NCI-H526 treated with DMSO at 0.1 percent for 48 hours (cell line): Measurements from ENCODE around the gene C2CD4C.
"Not testable (repeated sequence)": the region's sequence is repeated elsewhere in the genome, so short reads cannot be mapped to it uniquely, and the experiment has no call there.

Experiments used
- DNase-seq: peaks from one replicate; lab custom pipeline; 2025; lab: John Stamatoyannopoulos, UW

Gene C2CD4C

GRCh38 chr19:438416-438958 lies 29.5 kb upstream of the C2CD4C start:
- no peak for DNase-seq

- DNase-seq, result peak; percentile 94
Observed at GRCh38 chr19:437041-437440, 28.1 kb upstream of the C2CD4C start.

DNA sequence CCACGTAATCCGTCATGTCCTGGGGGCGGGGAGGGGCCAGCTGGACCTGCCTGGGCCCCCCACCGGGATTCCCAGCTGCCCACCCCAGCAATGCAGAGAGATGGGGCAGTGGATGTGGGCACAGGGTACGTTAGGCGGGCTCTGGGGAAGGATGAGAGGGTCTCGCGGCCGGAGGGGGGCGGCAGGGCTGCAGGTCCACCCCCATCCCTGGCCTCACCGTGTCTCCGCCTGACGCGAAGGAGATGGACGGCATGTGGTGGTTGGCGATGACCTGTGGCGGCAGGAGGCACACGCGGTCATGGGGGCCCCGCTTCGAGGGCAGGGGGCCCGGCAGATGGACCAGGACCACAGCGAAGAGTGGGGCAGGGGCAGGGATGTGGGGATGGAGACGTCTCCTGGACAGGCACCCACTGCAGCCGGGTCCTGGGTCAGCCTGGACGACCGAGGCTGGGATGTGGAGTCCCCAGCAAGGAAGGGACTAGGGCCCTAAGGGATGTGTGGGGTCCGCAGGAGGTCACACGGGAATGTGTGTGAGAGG lies 27.5 kb upstream of the C2CD4C start:
- DNase-seq, result no peak

- DNase-seq, result no peak
Observed at GRCh38 chr19:435707-436412, 26.9 kb upstream of the C2CD4C start.

DNA sequence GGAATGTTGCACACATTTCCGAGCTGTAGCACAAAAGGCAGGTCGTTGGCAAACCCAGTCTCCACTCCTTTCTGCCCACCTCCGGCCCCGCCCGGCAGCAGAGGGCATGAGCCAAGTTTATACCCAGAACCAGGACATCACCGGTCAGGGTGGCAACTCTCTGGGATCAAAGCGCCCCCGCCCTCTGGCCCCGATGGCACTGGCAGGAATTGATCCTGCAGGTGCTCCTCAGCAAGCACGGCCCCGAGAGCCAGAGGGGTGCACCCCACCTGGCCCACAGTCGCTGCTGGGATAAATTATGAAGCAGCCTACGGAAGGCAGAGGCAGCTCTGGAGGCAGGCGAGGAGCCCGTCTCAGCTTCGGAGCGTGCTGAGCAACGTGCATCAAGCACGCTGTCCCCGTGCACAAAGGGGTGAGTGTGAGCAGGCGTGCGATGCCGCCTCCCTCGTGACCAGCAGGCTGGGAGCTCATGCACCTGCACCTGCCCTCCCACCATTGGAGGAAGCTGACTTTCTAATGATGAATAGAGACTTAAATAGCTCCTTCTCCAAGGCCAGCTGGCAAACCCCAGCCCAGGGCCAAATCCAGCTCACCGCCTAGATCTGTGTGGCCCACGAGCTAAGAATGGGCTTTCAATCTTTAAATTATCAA lies 26.2 kb upstream of the C2CD4C start:
- no peak for DNase-seq

DNA sequence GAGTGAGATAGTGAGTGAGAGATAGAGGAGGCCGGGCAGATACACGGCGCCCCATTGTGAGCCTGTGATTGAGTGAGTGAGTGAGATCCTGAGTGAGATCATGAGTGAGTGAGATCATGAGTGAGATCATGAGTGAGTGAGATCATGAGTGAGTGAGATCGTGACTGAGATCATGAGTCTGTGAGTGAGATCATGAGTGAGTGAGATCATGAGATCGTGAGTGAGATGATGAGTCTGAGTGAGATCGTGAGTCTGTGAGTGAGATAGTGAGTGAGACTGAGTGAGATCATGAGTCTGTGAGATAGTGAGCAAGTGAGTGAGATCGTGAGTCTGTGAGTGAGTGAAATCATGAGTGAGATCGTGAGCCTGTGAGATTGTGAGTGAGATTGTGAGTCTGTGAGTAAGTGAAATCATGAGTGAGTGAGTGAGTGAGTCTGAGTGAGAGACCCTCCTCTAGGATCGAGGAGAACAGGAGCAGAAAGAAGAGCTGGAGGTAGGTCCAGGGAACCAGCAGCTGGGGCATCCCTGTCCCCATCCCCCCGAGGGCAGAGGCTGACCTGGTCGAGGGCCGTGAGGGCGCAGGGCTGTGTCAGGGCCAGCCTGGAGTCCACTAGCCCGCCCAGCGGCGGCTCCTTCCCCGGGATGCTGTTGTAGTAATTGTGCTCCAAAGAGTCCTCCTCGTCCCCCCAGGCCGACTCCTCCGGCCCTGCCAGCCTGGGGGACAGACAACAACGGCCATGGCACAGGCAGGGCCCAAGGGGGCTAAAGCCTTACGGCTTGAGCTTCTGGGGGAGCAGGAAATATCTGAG lies 25.4 kb upstream of the C2CD4C start:
- DNase-seq, result no peak

GRCh38 chr19:430701-431100 lies 21.8 kb upstream of the C2CD4C start:
- no peak for DNase-seq

- no peak for DNase-seq
Observed at GRCh38 chr19:428149-428548, 19.2 kb upstream of the C2CD4C start.

DNA sequence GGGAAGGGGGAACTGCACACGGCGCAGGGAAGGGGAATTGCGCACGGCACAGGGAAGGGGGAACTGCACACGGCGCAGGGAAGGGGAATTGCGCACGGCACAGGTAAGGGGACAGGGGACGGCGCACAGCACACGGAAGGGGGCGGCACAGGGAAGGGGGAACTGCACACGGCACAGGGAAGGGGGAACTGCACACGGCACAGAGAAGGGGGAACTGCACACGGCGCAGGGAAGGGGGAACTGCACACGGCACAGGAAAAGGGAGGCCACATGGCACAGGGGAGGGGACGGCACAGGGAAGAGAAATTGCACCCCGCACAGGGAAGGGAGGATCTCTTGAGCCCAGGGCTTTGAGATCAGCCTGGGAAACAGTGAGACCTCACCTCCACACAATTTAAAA lies 18.7 kb upstream of the C2CD4C start:
- DNase-seq, result not testable (repeated sequence)

DNA sequence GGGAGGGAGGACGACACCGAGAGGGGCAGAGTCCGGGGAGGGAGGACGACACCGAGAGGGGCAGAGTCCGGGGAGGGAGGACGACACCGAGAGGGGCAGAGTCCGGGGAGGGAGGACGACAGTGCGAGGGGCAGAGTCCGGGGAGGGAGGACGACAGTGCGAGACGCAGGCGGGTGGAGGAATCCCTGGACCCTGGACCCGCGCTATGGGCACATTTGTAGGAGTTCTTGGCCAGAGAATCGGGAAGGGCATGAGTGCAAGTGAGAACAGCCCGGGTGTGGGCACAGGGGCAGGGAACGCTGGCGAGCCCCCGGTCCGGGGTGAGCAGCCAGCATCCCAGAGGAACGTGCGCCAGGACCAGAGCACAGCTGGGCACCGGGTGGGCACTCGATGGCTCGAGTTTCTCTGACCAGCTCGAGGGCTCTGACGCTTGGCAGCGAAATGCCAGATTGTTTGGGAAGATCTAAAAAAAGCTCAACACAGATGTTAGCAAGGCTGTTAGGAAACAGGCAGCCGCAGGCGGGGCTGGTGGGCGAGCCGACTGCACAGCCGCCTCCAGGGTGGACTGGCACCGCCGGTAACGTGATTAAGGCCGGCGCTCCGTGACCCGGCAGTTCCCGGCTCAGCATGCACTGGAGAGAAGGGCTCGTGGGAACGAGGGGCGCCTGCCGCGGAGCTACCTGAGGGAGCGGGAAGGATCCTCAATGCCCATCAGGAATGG lies 17.9 kb upstream of the C2CD4C start:
- DNase-seq, result no peak

GRCh38 chr19:425056-425455 lies 16.1 kb upstream of the C2CD4C start:
- no peak for DNase-seq

- no peak for DNase-seq
Observed at GRCh38 chr19:424546-424945, 15.6 kb upstream of the C2CD4C start.

GRCh38 chr19:423691-424466 lies 14.9 kb upstream of the C2CD4C start:
- no peak for DNase-seq

DNA sequence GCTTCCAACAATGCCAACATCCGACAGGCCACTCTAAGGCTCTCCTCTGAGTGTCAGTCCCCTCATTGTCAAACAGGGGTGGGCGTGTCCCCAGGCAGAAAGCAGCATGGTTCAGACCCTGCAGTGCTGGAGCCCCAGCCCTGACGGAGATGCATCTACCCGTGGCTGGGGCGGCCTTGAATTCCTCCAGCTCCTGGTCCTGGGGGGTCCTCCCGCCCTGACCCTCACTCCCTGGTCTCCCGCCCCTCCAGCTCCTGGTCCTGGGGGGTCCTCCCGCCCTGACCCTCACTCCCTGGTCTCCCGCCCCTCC lies 13.9 kb upstream of the C2CD4C start:
- DNase-seq, result not testable (repeated sequence)

GRCh38 chr19:422213-422916 lies 13.4 kb upstream of the C2CD4C start:
- no peak for DNase-seq

DNA sequence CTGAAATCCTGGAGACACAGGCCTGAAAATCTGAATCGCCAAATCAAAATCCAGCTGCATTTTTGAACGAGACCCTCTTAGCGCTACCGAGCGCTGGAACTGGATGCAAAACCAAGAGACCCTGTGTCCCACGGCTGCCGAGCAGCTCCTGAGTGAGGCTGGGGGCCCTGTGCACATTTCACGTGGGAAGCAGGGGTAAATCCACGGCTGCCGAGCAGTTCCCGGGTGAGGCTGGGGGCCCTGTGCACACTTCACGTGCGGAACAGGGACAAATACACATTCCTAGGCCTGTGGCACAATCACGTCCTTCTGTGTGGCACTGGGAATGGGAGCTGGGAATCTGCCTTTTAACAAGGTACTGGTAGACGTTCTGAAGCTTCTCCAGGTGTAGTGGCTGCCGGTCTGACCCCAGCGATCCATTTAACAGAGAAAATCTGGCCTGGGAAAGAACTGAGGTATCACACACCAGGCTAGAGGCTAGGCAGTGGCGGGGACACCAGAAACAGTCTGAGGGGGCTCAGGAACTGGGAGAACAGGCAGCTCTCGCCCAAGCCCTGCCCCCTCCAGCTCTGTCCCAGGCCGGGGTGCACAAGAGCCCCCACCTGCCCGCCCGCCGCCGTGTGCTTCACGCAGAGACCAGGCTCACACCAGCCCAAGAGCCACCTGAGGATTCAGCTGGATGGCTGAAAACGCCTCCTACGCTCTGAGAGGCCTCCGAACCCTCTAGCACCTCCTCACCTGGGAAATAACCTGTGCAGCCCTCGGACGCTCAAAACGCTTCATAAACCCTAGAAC lies 11.0 kb upstream of the C2CD4C start:
- no peak for DNase-seq

DNA sequence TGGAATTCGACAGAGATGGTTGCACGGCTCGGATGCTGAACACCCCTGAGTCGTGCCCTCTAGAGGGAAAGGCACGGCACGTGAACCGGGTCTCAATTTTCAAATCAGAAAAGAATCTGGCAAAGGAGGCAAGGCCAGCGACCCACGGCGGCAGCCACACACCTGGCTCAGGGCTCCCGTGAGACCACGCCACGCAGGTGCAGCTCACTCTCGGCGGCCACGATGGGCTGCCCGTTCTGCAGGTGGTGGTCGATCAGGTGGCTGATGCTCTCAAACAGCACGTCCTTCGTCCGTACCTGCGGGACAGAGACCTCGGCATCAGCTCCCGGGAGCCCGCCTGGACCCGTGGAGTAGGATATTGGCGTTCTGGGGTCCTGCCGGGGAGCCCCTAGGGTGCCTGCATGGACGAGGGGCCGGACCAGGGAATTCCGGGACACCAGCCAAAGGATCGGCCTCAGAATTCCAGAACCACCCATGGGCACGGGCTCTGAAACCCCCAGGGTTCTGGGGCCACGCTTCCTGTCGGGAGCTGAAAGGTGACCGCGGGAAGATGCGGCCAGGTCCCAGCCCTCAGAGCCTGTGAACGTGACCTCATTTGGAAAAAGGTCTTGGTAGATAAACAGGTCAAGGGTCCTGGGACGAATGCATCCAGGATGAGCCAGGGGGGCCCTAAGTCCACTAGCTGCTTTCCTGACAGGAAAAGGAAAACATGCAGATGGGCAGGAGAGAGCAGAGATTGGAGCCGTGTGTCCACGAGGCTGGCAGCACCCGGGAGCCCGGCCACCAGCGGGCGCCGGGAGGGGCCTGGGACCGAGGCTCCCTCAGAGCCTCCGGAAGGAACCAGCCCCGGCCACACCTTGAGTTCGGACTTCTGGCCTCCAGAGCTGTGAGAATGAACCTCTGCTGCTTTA lies 10.1 kb upstream of the C2CD4C start:
- no peak for DNase-seq

DNA sequence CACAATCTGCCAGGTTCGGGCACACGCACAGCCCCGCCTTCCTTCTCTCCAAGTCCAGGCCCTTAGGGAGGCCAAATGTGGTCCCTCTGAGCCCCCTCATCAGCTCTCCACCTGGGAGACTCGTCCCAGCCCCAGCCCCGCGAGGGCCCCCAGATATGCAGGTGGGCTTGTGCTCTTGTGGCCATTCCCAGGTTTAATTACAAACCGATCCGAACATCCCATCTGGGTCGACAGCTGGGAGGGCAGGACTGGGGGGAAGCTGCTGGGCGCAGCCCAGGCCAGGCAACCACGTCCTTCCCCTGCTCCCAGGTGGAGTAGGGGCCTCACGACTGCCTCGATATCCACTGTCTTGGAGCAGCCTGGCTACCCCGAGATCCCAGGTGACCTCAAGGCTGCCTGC lies 7.5 kb upstream of the C2CD4C start:
- DNase-seq, result no peak

DNA sequence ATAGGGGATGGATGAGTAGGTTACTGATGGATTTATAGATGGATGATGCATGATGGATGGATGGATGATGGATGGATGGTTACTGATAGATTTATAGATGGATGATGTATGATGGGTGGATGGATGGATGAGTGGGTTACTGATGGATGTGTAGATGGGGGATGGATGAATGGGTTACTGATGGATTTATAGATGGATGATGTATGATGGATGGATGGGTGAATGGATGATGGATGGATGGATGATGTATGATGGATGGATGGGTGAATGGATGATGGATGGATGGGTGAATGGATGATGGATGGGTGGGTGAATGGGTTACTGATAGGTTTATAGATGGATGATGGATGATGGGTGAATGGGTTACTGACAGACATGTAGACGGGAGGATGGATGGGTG lies 6.3 kb upstream of the C2CD4C start:
- DNase-seq, result no peak
